ENCODE results near the gene DNAJC22. TPM values are rescaled to one million over a fixed set of nuclear protein-coding genes. Genes with fewer than 3 reads are reported as not detected.

Gene DNAJC22
- total and polyA plus RNA-seq, 11 donors: 0.08 to 4.4 (median 0.52) TPM; not detected in 4

GRCh38 chr12:49334226-49334625 is 12.5 kb upstream of the DNAJC22 start:
- 30 to 50% (median 40%) methylated on average over 19 of the region's 19 CpGs for WGBS, 4 donors
- H3K9me3 ChIP-seq: no peaks in the 10 kb centered on the region
- no peak overlapping the region for H3K4me3 ChIP-seq
- ATAC-seq (no peak), DNase-seq (no peak)
- no peak overlapping the region for H3K27ac ChIP-seq
- peaks cover 0 to 31% (median 7%) of the 10 kb centered on the region in 12 donors for H3K4me1 ChIP-seq
- H3K27me3 ChIP-seq: peaks cover 29 to 69% (median 51%) of the 10 kb centered on the region in 9 donors
- intact Hi-C loops (cut with DNase I): no loop called here
- H3K36me3 ChIP-seq: no peaks in the 10 kb centered on the region
- TF ChIP-seq POLR2A (IDR thresholded peaks at IDR 0.05) (no peak), CTCF (IDR thresholded peaks at IDR 0.05) (no peak)

GRCh38 chr12:49334681-49335080 is 12.0 kb upstream of the DNAJC22 start:
- WGBS, 4 donors: 42 to 56% (median 53%) methylated on average over 8 to 12 of the region's 12 CpGs
- H3K27ac ChIP-seq: no peak overlapping the region
- no peak overlapping the region for H3K4me3 ChIP-seq
- no peak for DNase-seq
- no peak for ATAC-seq
- no peak for TF ChIP-seq CTCF (IDR thresholded peaks at IDR 0.05)
- no peak for TF ChIP-seq POLR2A (IDR thresholded peaks at IDR 0.05)
- intact Hi-C loops (cut with DNase I): loop anchor here in 5 of 10 donors (5.0 kb wide), 2 partner anchors 42 to 47 kb away; no protein-coding TSS in a partner anchor
- no peaks in the 10 kb centered on the region for H3K36me3 ChIP-seq
- H3K27me3 ChIP-seq: peaks cover 29 to 74% (median 51%) of the 10 kb centered on the region in 9 donors
- no peaks in the 10 kb centered on the region for H3K9me3 ChIP-seq
- H3K4me1 ChIP-seq: peaks cover 0 to 31% (median 7%) of the 10 kb centered on the region in 12 donors

- Histone ChIP-seq H3K27me3 (peaks cover 29 to 75% (median 51%) of the 10 kb centered on the region in 9 donors), H3K4me1 (peaks cover 0 to 31% (median 7%) of the 10 kb centered on the region in 12 donors), H3K27ac (no peak overlapping the region), H3K36me3 (no peaks in the 10 kb centered on the region), H3K9me3 (no peaks in the 10 kb centered on the region), H3K4me3 (peak overlapping the region in 1 of 12 donors; percentile 28)
- TF ChIP-seq POLR2A (IDR thresholded peaks at IDR 0.05) (no peak), CTCF (IDR thresholded peaks at IDR 0.05) (no peak)
- WGBS, 4 donors: 59 to 66% (median 61%) methylated on average over 15 to 16 of the region's 16 CpGs
- no peak for DNase-seq
- no peak for ATAC-seq
- intact Hi-C loops (cut with DNase I): loop anchor here in 5 of 10 donors (5.0 kb wide), 2 partner anchors 43 to 48 kb away; no protein-coding TSS in a partner anchor
Observed at GRCh38 chr12:49335118-49335954, 11.4 kb upstream of the DNAJC22 start.

- H3K9me3 ChIP-seq: no peaks in the 10 kb centered on the region
- no peak for TF ChIP-seq POLR2A (IDR thresholded peaks at IDR 0.05)
- no peak for TF ChIP-seq CTCF (IDR thresholded peaks at IDR 0.05)
- intact Hi-C loops (cut with DNase I): loop anchor here in 5 of 10 donors (5.0 kb wide), 2 partner anchors 44 to 49 kb away; no protein-coding TSS in a partner anchor
- peak overlapping the region in 3 of 12 donors; percentile 5 to 50 (median 28) for H3K4me3 ChIP-seq
- H3K27me3 ChIP-seq: peaks cover 29 to 81% (median 53%) of the 10 kb centered on the region in 9 donors
- H3K4me1 ChIP-seq: peaks cover 0 to 31% (median 7%) of the 10 kb centered on the region in 12 donors
- H3K27ac ChIP-seq: no peak overlapping the region
- DNase-seq (no peak), ATAC-seq (no peak)
- no peaks in the 10 kb centered on the region for H3K36me3 ChIP-seq
- 8 to 11% (median 9%) methylated on average over 15 to 72 of the region's 72 CpGs for WGBS, 4 donors
Observed at GRCh38 chr12:49335955-49336644, 10.6 kb upstream of the DNAJC22 start.

All from heart left ventricle (tissue), 16 donors.